PC-9 (cell line): ENCODE data around the gene KEL. TPM values are rescaled to one million over a fixed set of nuclear protein-coding genes. Genes with fewer than 3 reads are reported as not detected.

Experiments used
- BruUV-seq: library from RNA; stranded (reverse); fragments of 400-500 nt; replicated peaks from 2 replicates; lab custom pipeline; 2021; lab: Mats Ljungman, UMichigan
- CTCF ChIA-PET: fragments of 300-600 bp; sonication (Branson Sonifier 250); formaldehyde crosslinking; loops from one replicate; lab custom pipeline; 2022; ENCODE audit warnings: antibody characterized with exemption; lab: Charles Lee
- POLR2A ChIA-PET: fragments of 300-600 bp; sonication (Branson Sonifier 250); formaldehyde crosslinking; loops from one replicate; lab custom pipeline; 2022; ENCODE audit warnings: antibody characterized with exemption; ENCODE audit not compliant: unreplicated experiment; lab: Charles Lee
- DNase-seq, 2 experiments: peaks; one replicate each; pipeline versions ENCODE4 v3.0.0 to v3.0.0-alpha.2; 2015 to 2022; ENCODE audit warnings: mixed read lengths in 1 of 2
- H2AFZ ChIP-seq: fragments of 200-600 bp; sonication (generic); 2 replicates; pipeline ENCODE4 v1.8.1; 2017; ENCODE audit warnings: antibody characterized with exemption
- H3F3A ChIP-seq: fragments of 200-600 bp; sonication (generic); 2 replicates; pipeline ENCODE4 v1.8.1; 2017; ENCODE audit warnings: antibody characterized with exemption, mild to moderate bottlenecking, low read depth; ENCODE audit not compliant: insufficient read depth
- H3K27ac ChIP-seq: fragments of 200-600 bp; sonication (generic); 2 replicates; pipeline ENCODE4 v1.6.1; 2016; ENCODE audit warnings: mixed run types
- H3K27me3 ChIP-seq: fragments of 200-600 bp; sonication (generic); 2 replicates; pipeline ENCODE4 v1.6.1; 2016; ENCODE audit warnings: low read depth, mixed run types; ENCODE audit not compliant: insufficient read depth
- H3K36me3 ChIP-seq: fragments of 200-600 bp; sonication (generic); 2 replicates; pipeline ENCODE4 v1.6.1; 2016; ENCODE audit warnings: low read depth, mixed run types
- H3K4me1 ChIP-seq: fragments of 200-600 bp; sonication (generic); replicated peaks from 2 replicates; pipeline ENCODE4 v1.6.1; 2016; ENCODE audit warnings: mixed run types; ENCODE audit not compliant: insufficient read depth
- H3K4me2 ChIP-seq: fragments of 200-600 bp; sonication (generic); 2 replicates; pipeline ENCODE4 v1.6.1; 2017; ENCODE audit warnings: mixed run types
- H3K4me3 ChIP-seq: fragments of 200-600 bp; sonication (generic); 2 replicates; pipeline ENCODE4 v1.6.1; 2016; ENCODE audit warnings: mixed run types
- H3K79me2 ChIP-seq: fragments of 200-600 bp; sonication (generic); 2 replicates; pipeline ENCODE4 v1.6.1; 2017; ENCODE audit warnings: low read depth, mixed run types
- H3K9me2 ChIP-seq: fragments of 200-600 bp; sonication (generic); 2 replicates; pipeline ENCODE4 v1.8.1; 2017; ENCODE audit warnings: mild to moderate bottlenecking; ENCODE audit not compliant: insufficient read depth
- H3K9me3 ChIP-seq: fragments of 200-600 bp; sonication (generic); 2 replicates; pipeline ENCODE4 v1.8.1; 2016; ENCODE audit warnings: low read depth; ENCODE audit not compliant: insufficient read depth
- H4K20me1 ChIP-seq: fragments of 200-600 bp; sonication (generic); 2 replicates; pipeline ENCODE4 v1.8.1; 2017; ENCODE audit not compliant: insufficient read depth
- CTCF ChIP-seq: fragments of 200-600 bp; sonication (generic); conservative IDR thresholded peaks from 2 replicates; pipeline ENCODE4 v1.6.1; 2017; ENCODE audit warnings: mixed run types, antibody characterized with exemption, mild to moderate bottlenecking, moderate library complexity
- EZH2 ChIP-seq: fragments of 200-600 bp; sonication (generic); IDR thresholded peaks from 2 replicates; pipeline ENCODE4 v1.8.0; 2017; ENCODE audit warnings: antibody characterized with exemption, low read depth
- intact Hi-C: fragments of 100-400 bp; cut with micrococcal nuclease; formaldehyde crosslinking; loops from one replicate; pipeline ENCODE4 v1.10.0; 2022; ENCODE audit not compliant: unreplicated experiment
- total RNA-seq: library from RNA; stranded (reverse); gene quantifications from 2 replicates; pipeline ENCODE4 v1.2.3, GENCODE V29; 2021

KEL gene
- total RNA-seq, 1 experiment from 2014 or later, result 0.46 TPM

- peaks cover 14% of the 10 kb centered on the region; the same call in 1 of the 2 replicates for H3F3A ChIP-seq
- no peaks in the 10 kb centered on the region for H3K79me2 ChIP-seq
- no TSS peak for BruUV-seq
- H3K36me3 ChIP-seq, result no peaks in the 10 kb centered on the region
- H3K9me2 ChIP-seq, result no peaks in the 10 kb centered on the region
- peak overlapping the region; percentile 10; the same call in 1 of the 2 replicates for H3K4me2 ChIP-seq
- H3K4me3 ChIP-seq, result no peak overlapping the region
- H3K9me3 ChIP-seq, result no peaks in the 10 kb centered on the region
- no peaks in the 10 kb centered on the region for H4K20me1 ChIP-seq
- H3K27ac ChIP-seq, result no peak overlapping the region
- intact Hi-C loops, result loop anchor here (2.0 to 5.0 kb wide), 3 partner anchors 41 to 84 kb away; no protein-coding TSS in a partner anchor
- CTCF ChIA-PET, result interaction anchor here (0.7 kb wide), 2 partner anchors 13 to 48 kb away, joined by 3 read pairs; no protein-coding TSS in a partner anchor
- peaks cover 37% of the 10 kb centered on the region for H3K4me1 ChIP-seq
- DNase-seq, result no peak
- no peaks in the 10 kb centered on the region for H3K27me3 ChIP-seq
- TF ChIP-seq EZH2 (no peak), CTCF (no peak)
- H2AFZ ChIP-seq, result no peak overlapping the region
- POLR2A ChIA-PET, result interaction anchor here (0.6 kb wide), 1 partner anchor 466 kb away, joined by 4 read pairs; no protein-coding TSS in a partner anchor
Measured at GRCh38 chr7:142913566-142913965, 48.6 kb downstream of the KEL start.

- H3K36me3 ChIP-seq, result no peaks in the 10 kb centered on the region
- no peak overlapping the region for H2AFZ ChIP-seq
- H3K4me2 ChIP-seq, result peak overlapping the region; percentile 10; the same call in 1 of the 2 replicates
- H3F3A ChIP-seq, result peaks cover 14% of the 10 kb centered on the region; the same call in 1 of the 2 replicates
- no peaks in the 10 kb centered on the region for H3K9me3 ChIP-seq
- intact Hi-C loops, result loop anchor here (2.0 to 5.0 kb wide), 3 partner anchors 40 to 84 kb away; no protein-coding TSS in a partner anchor
- ChIA-PET CTCF (interaction anchor here (0.7 kb wide), 2 partner anchors 12 to 48 kb away, joined by 3 read pairs; no protein-coding TSS in a partner anchor), POLR2A (interaction anchor here (0.6 kb wide), 1 partner anchor 467 kb away, joined by 4 read pairs; no protein-coding TSS in a partner anchor)
- H4K20me1 ChIP-seq, result no peaks in the 10 kb centered on the region
- no peaks in the 10 kb centered on the region for H3K9me2 ChIP-seq
- H3K27me3 ChIP-seq, result no peaks in the 10 kb centered on the region
- H3K79me2 ChIP-seq, result no peaks in the 10 kb centered on the region
- no TSS peak for BruUV-seq
- H3K4me1 ChIP-seq, result peaks cover 37% of the 10 kb centered on the region
- H3K27ac ChIP-seq, result no peak overlapping the region
- TF ChIP-seq CTCF, result no peak
- TF ChIP-seq EZH2, result no peak
- DNase-seq, result peak; percentile 46 to 74
- no peak overlapping the region for H3K4me3 ChIP-seq
Measured at GRCh38 chr7:142913051-142913450, 49.1 kb downstream of the KEL start.

- H3K27ac ChIP-seq, result peak overlapping the region; percentile 55; the same call in 1 of the 2 replicates
- no peaks in the 10 kb centered on the region for H3K36me3 ChIP-seq
- no peaks in the 10 kb centered on the region for H3K79me2 ChIP-seq
- BruUV-seq, result no TSS peak
- no peak overlapping the region for H3K4me3 ChIP-seq
- peaks cover 37% of the 10 kb centered on the region for H3K4me1 ChIP-seq
- peaks cover 14% of the 10 kb centered on the region; the same call in 1 of the 2 replicates for H3F3A ChIP-seq
- POLR2A ChIA-PET, result interaction anchor here (0.5 to 0.6 kb wide), 2 partner anchors 87 to 105 kb away, joined by 3 to 10 read pairs; no protein-coding TSS in a partner anchor
- DNase-seq, result no peak
- H3K4me2 ChIP-seq, result peak overlapping the region; percentile 21
- H3K27me3 ChIP-seq, result no peaks in the 10 kb centered on the region
- intact Hi-C loops, result loop anchor here (5.0 kb wide), 1 partner anchor 87 kb away; no protein-coding TSS in a partner anchor
- CTCF ChIA-PET, result interaction anchor here (1.2 to 1.7 kb wide), 3 partner anchors 12 to 51 kb away, joined by 4 to 7 read pairs (median 4); no protein-coding TSS in a partner anchor
- H2AFZ ChIP-seq, result no peak overlapping the region
- TF ChIP-seq CTCF, result no peak
- no peak for TF ChIP-seq EZH2
- H4K20me1 ChIP-seq, result no peaks in the 10 kb centered on the region
- no peaks in the 10 kb centered on the region for H3K9me2 ChIP-seq
- H3K9me3 ChIP-seq, result peaks cover 16% of the 10 kb centered on the region
Measured at GRCh38 chr7:142910481-142910880, 51.7 kb downstream of the KEL start.
